HepG2 (cell line): ENCODE results near the gene TMEM107. TPM values are rescaled to one million over a fixed set of nuclear protein-coding genes. Genes with fewer than 3 reads are reported as not detected.

Experiments
- ATAC-seq: fragments of 200-7000 bp; cut with Tn5 transposase; 3 replicates; pipeline ENCODE4 v1.9.1; 2020; ENCODE audit warnings: mild to moderate bottlenecking, moderate library complexity
- BruUV-seq: library from RNA; stranded (reverse); fragments of 400-500 nt; replicated peaks from 2 replicates; lab custom pipeline; 2021; lab: Mats Ljungman, UMichigan
- CTCF ChIA-PET: fragments of 300-600 bp; formaldehyde crosslinking; extraction: SDS; loops from one replicate; lab custom pipeline; 2021; ENCODE audit warnings: low total read pairs, inconsistent platforms, low intra/inter-chr PET ratio; lab: Yijun Ruan, JAX
- POLR2A ChIA-PET: fragments of 350-600 bp; sonication (Branson Sonifier 250); formaldehyde crosslinking; loops from one replicate; lab custom pipeline; 2020; ENCODE audit warnings: antibody characterized with exemption, inconsistent platforms; lab: Yijun Ruan, JAX
- DNase-seq: peaks from one replicate; pipeline ENCODE4 v3.0.0-alpha.2; 2015; ENCODE audit warnings: low spot score
- FAIRE-seq: peaks from 3 replicates; lab custom pipeline; 2011; peaks lifted over from hg19 to GRCh38; lab: Jason Lieb, UNC
- H2AFZ ChIP-seq: one replicate; pipeline ENCODE4 v1.6.1; 2011; ENCODE audit warnings: low read length, inconsistent platforms
- H3K27ac ChIP-seq: fragments of 300-600 bp; 3 replicates; pipeline ENCODE4 v1.8.0; 2011; ENCODE audit warnings: mixed run types, mild to moderate bottlenecking, mixed read lengths, low read length, inconsistent platforms; ENCODE audit not compliant: insufficient read depth; ENCODE audit errors: extremely low read length
- H3K27me3 ChIP-seq, 2 experiments: fragments of 200-600 bp in 1 of 2; 2 replicates in 1 of 2; 3 replicates in 1 of 2; pipeline versions ENCODE4 v1.6.0 to v1.8.0; 2011; ENCODE audit warnings: low read length in 2 of 2, mild to moderate bottlenecking in 2 of 2, moderate library complexity in 2 of 2, inconsistent platforms in 1 of 2; ENCODE audit not compliant: insufficient read depth in 2 of 2, control insufficient read depth in 1 of 2
- H3K36me3 ChIP-seq, 2 experiments: fragments of 200-600 bp in 1 of 2; replicated peaks in 1 of 2; 2 replicates in 1 of 2; 3 replicates in 1 of 2; pipeline versions ENCODE4 v1.5.1 to v1.8.0; 2011; ENCODE audit warnings: low read length in 2 of 2, inconsistent platforms in 1 of 2; ENCODE audit not compliant: insufficient read depth in 2 of 2, control insufficient read depth in 1 of 2
- H3K4me1 ChIP-seq: 2 replicates; pipeline ENCODE4 v1.5.1; 2012; ENCODE audit warnings: low read length, inconsistent platforms; ENCODE audit not compliant: insufficient read depth
- H3K4me2 ChIP-seq: 2 replicates; pipeline ENCODE4 v1.6.0; 2011; ENCODE audit warnings: low read depth, low read length, inconsistent platforms
- H3K4me3 ChIP-seq, 3 experiments: fragments of 200-600 bp in 1 of 3; sonication (generic), shearing (Covaris generic) in 1 of 3; replicated peaks in 1 of 3; 2 replicates each; pipeline ENCODE4 v1.5.1; 2011 to 2016; ENCODE audit warnings: low read length in 3 of 3, inconsistent platforms in 2 of 3, low read depth in 2 of 3, mild to moderate bottlenecking in 2 of 3, control low read depth in 1 of 3, mixed read lengths in 1 of 3; ENCODE audit not compliant: insufficient read depth in 1 of 3
- H3K79me2 ChIP-seq: one replicate; pipeline ENCODE4 v1.6.1; 2011; ENCODE audit warnings: low read length, inconsistent platforms; ENCODE audit not compliant: insufficient read depth
- H3K9ac ChIP-seq: 2 replicates; pipeline ENCODE4 v1.6.0; 2011; ENCODE audit warnings: mild to moderate bottlenecking, low read depth, low read length, inconsistent platforms; ENCODE audit not compliant: insufficient read depth
- H3K9me3 ChIP-seq: 2 replicates; pipeline ENCODE4 v1.5.1; 2012; ENCODE audit warnings: mild to moderate bottlenecking, low read length
- H4K20me1 ChIP-seq: 2 replicates; pipeline ENCODE4 v1.6.0; 2011; ENCODE audit warnings: inconsistent platforms, mild to moderate bottlenecking, low read length, moderate library complexity; ENCODE audit not compliant: insufficient read depth
- DMTF1 ChIP-seq: sonication (generic); formaldehyde crosslinking; IDR thresholded peaks from 2 replicates; pipeline ENCODE4 v1.4.0; 2020; ENCODE audit warnings: mild to moderate bottlenecking, missing genetic modification reagents
- FOSL2 ChIP-seq: sonication (generic); formaldehyde crosslinking; IDR thresholded peaks from 2 replicates; pipeline ENCODE4 v1.4.0; 2020; ENCODE audit warnings: missing genetic modification reagents
- MED1 ChIP-seq: sonication (generic); formaldehyde crosslinking; IDR thresholded peaks from 2 replicates; pipeline ENCODE4 v1.4.0; 2020; ENCODE audit warnings: missing genetic modification reagents
- ZFX ChIP-seq: sonication (generic); formaldehyde crosslinking; IDR thresholded peaks from 2 replicates; pipeline ENCODE4 v1.4.0; 2020; ENCODE audit warnings: mild to moderate bottlenecking, low read depth, missing genetic modification reagents, moderate library complexity
- ZMYM3 ChIP-seq: sonication (generic); formaldehyde crosslinking; IDR thresholded peaks from 2 replicates; pipeline ENCODE4 v1.5.1; 2020; ENCODE audit warnings: mild to moderate bottlenecking, missing genetic modification reagents
- ZNF883 ChIP-seq: sonication (generic); formaldehyde crosslinking; IDR thresholded peaks from 2 replicates; pipeline ENCODE4 v1.5.1; 2020; ENCODE audit warnings: mild to moderate bottlenecking, missing genetic modification reagents; ENCODE audit errors: not compliant biosample characterization
- ZSCAN31 ChIP-seq: sonication (generic); formaldehyde crosslinking; IDR thresholded peaks from 2 replicates; pipeline ENCODE4 v1.5.0; 2020; ENCODE audit warnings: low read depth, mild to moderate bottlenecking, missing genetic modification reagents
- WGBS: methylation state at CpG from one replicate; pipeline ENCODE4 v1.1.6; 2017; ENCODE audit warnings: low lambda C conversion rate; 5-methylcytosine and 5-hydroxymethylcytosine counted together
- in situ Hi-C: cut with HindIII; loops from 2 replicates; pipeline ENCODE4 v1.10.0; 2017; ENCODE audit warnings: low pct_unique_long_range_greater_than_20kb; ENCODE audit not compliant: extremely low pct_ligation_motif_present
- intact Hi-C: fragments of 100-400 bp; cut with micrococcal nuclease; formaldehyde crosslinking; loops from one replicate; pipeline ENCODE4 v1.10.0; 2022; ENCODE audit not compliant: unreplicated experiment
- polyA plus RNA-seq, 8 experiments: library from polyadenylated mRNA; depleted of rRNA in 3 of 8; stranded (reverse) in 7 of 8; unstranded in 1 of 8; fragments of >200 nt; fragmentation: Illumina TruSeq in 4 of 8; extraction: Trizol in 4 of 8; gene quantifications; 2 replicates each; pipeline versions ENCODE4 v1.2.1 to v1.2.3, GENCODE V29; 2011 to 2016; ENCODE audit warnings: low read depth in 4 of 8, missing spikeins in 1 of 8, mixed read lengths in 1 of 8; ENCODE audit not compliant: insufficient read depth in 1 of 8
- total RNA-seq, 5 experiments: library from RNA; depleted of rRNA; stranded (reverse); fragments of >200 nt; fragmentation: Illumina TruSeq; extraction: Trizol; gene quantifications; 2 replicates each; pipeline ENCODE4 v1.2.3, GENCODE V29; 2016; ENCODE audit warnings: low read depth in 1 of 5
- TF ChIP-seq, protein P1 (sequence below): sonication (generic); formaldehyde crosslinking; IDR thresholded peaks from 2 replicates; pipeline ENCODE4 v1.8.1; 2023; ENCODE audit warnings: mild to moderate bottlenecking, missing genetic modification reagents
- TF ChIP-seq, protein P2 (sequence below): sonication (generic); formaldehyde crosslinking; IDR thresholded peaks from 2 replicates; pipeline ENCODE4 v1.4.0; 2020; ENCODE audit warnings: mild to moderate bottlenecking, missing genetic modification reagents

The TMEM107 gene
- total and polyA plus RNA-seq, 2 of the 13 experiments (the other 11 are each of a cell fraction or from before 2014, with no cell fraction given), result 7.2 to 15.3 TPM

GRCh38 chr17:8133941-8134340 is 42.2 kb downstream of the TMEM107 start:
- TF ChIP-seq ZMYM3 (CRISPR knock-in tag), result peak; percentile 14; the same call in 1 of the 2 replicates
- TF ChIP-seq, protein P1, sequence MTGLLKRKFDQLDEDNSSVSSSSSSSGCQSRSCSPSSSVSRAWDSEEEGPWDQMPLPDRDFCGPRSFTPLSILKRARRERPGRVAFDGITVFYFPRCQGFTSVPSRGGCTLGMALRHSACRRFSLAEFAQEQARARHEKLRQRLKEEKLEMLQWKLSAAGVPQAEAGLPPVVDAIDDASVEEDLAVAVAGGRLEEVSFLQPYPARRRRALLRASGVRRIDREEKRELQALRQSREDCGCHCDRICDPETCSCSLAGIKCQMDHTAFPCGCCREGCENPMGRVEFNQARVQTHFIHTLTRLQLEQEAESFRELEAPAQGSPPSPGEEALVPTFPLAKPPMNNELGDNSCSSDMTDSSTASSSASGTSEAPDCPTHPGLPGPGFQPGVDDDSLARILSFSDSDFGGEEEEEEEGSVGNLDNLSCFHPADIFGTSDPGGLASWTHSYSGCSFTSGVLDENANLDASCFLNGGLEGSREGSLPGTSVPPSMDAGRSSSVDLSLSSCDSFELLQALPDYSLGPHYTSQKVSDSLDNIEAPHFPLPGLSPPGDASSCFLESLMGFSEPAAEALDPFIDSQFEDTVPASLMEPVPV (CRISPR knock-in tag), result 0 out of 2 replicates have a peak, but pooled peaks have one; percentile 28
- peak; percentile 65 for TF ChIP-seq FOSL2 (CRISPR knock-in tag)
- no peak for TF ChIP-seq ZSCAN31
- Histone ChIP-seq H3K4me3 (peak overlapping the region in 2 of 3 experiments; percentile 6 to 46; a peak in 1 of 6 replicates), H3K79me2 (no peaks in the 10 kb centered on the region), H3K27me3 (peaks cover 0 to 8% of the 10 kb centered on the region in 2 experiments; a peak in 1 of 5 replicates), H4K20me1 (no peaks in the 10 kb centered on the region), H2AFZ (no peak overlapping the region), H3K27ac (no peak overlapping the region), H3K9me3 (no peaks in the 10 kb centered on the region), H3K4me1 (peaks cover 37% of the 10 kb centered on the region), H3K9ac (no peak overlapping the region), H3K36me3 (no peaks in the 10 kb centered on the region), H3K4me2 (peak overlapping the region; percentile 58)
- in situ Hi-C loops (no loop called here), intact Hi-C loops (no loop called here)
- FAIRE-seq (no peak), DNase-seq (no peak), ATAC-seq (no peak)
- BruUV-seq, result no TSS peak
- ChIA-PET CTCF (no interaction called here), POLR2A (interaction anchor here (0.9 to 1.9 kb wide), 3 partner anchors 15 to 89 kb away, joined by 3 to 14 read pairs (median 3); no protein-coding TSS in a partner anchor)
- WGBS, result 5% methylated on average over 4 of the region's 4 CpGs

- CTCF ChIA-PET, result no interaction called here
- BruUV-seq, result no TSS peak
- peaks cover 37% of the 10 kb centered on the region for H3K4me1 ChIP-seq
- no peaks in the 10 kb centered on the region for H3K36me3 ChIP-seq
- FAIRE-seq, result no peak
- DNase-seq, result no peak
- no peaks in the 10 kb centered on the region for H3K79me2 ChIP-seq
- H3K27me3 ChIP-seq, result peaks cover 0 to 11% of the 10 kb centered on the region in 2 experiments; a peak in 1 of 5 replicates
- H3K4me3 ChIP-seq, result peak overlapping the region; percentile 3 to 46 (median 6); a peak in 4 of 6 replicates
- in situ Hi-C loops (no loop called here), intact Hi-C loops (no loop called here)
- no peak overlapping the region for H3K27ac ChIP-seq
- 46% methylated on average over 8 of the region's 12 CpGs for WGBS
- H3K9ac ChIP-seq, result peak overlapping the region; percentile 24; the same call in 1 of the 2 replicates
- H4K20me1 ChIP-seq, result no peaks in the 10 kb centered on the region
- no peak overlapping the region for H2AFZ ChIP-seq
- peak overlapping the region; percentile 58 for H3K4me2 ChIP-seq
- ATAC-seq, result peak; percentile 39
- POLR2A ChIA-PET, result interaction anchor here (0.9 to 1.9 kb wide), 2 partner anchors 40 to 90 kb away, joined by 3 to 14 read pairs; no protein-coding TSS in a partner anchor
- H3K9me3 ChIP-seq, result no peaks in the 10 kb centered on the region
- TF ChIP-seq MED1 (CRISPR knock-in tag), result 0 out of 2 replicates have a peak, but pooled peaks have one; percentile 18
- no peak for TF ChIP-seq DMTF1
- TF ChIP-seq ZNF883 (CRISPR knock-in tag), result no peak
- no peak for TF ChIP-seq ZSCAN31
- peak; percentile 46 for TF ChIP-seq ZFX (CRISPR knock-in tag)
- TF ChIP-seq, protein P2, sequence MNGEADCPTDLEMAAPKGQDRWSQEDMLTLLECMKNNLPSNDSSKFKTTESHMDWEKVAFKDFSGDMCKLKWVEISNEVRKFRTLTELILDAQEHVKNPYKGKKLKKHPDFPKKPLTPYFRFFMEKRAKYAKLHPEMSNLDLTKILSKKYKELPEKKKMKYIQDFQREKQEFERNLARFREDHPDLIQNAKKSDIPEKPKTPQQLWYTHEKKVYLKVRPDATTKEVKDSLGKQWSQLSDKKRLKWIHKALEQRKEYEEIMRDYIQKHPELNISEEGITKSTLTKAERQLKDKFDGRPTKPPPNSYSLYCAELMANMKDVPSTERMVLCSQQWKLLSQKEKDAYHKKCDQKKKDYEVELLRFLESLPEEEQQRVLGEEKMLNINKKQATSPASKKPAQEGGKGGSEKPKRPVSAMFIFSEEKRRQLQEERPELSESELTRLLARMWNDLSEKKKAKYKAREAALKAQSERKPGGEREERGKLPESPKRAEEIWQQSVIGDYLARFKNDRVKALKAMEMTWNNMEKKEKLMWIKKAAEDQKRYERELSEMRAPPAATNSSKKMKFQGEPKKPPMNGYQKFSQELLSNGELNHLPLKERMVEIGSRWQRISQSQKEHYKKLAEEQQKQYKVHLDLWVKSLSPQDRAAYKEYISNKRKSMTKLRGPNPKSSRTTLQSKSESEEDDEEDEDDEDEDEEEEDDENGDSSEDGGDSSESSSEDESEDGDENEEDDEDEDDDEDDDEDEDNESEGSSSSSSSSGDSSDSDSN (CRISPR knock-in tag), result no peak
Measured at GRCh38 chr17:8133399-8133798, 42.8 kb downstream of the TMEM107 start.
